ENCODE measurements around the gene GTF2E1.

GRCh38 chr3:120816728-120817127 lies 74.2 kb downstream of the GTF2E1 start:
- TF ChIP-seq CTCF (IDR thresholded peaks at IDR 0.05) (no peak), EZH2 (IDR thresholded peaks at IDR 0.05) (no peak), EZH2phosphoT487 (IDR thresholded peaks at IDR 0.05) (no peak)
